PC-3 (cell line): ENCODE data around the gene CBFA2T3.

ENCODE experiments used
- CTCF ChIP-seq: fragments of 300-600 bp; sonication (generic); conservative IDR thresholded peaks from 2 replicates; pipeline ENCODE4 v1.5.1; 2017; ENCODE audit warnings: antibody characterized with exemption, low read depth, mild to moderate bottlenecking, low read length
- EZH2phosphoT487 ChIP-seq: fragments of 300-600 bp; sonication (generic); IDR thresholded peaks from 2 replicates; pipeline ENCODE4 v1.6.1; 2018; ENCODE audit warnings: mild to moderate bottlenecking, antibody characterized with exemption, low read length, borderline replicate concordance

- TF ChIP-seq CTCF, result no peak
- no peak for TF ChIP-seq EZH2phosphoT487
These were observed 43.3 kb upstream of the CBFA2T3 start for GRCh38 chr16:89020068-89020924.
